Heart left ventricle (tissue), 13 donors: Measurements from ENCODE around the gene PLPPR2.
A peak's percentile ranks its signal among the peaks of the same experiment; 100 is the strongest.

ENCODE experiments used
- POLR2A ChIP-seq, 2 donors: fragments of 450-650 bp; IDR thresholded peaks; one replicate each; pipeline ENCODE4 v1.6.1; 2017; ENCODE audit warnings: antibody characterized with exemption in 2 of 2, mild to moderate bottlenecking in 2 of 2, moderate library complexity in 2 of 2
- TF ChIP-seq, protein P1 (sequence below), 12 donors: fragments of 200-600 bp; sonication (generic) in 4 of 12; IDR thresholded peaks; one replicate each; pipeline versions ENCODE4 v1.5.0 to v1.8.0; 2018 to 2022; ENCODE audit warnings: antibody characterized with exemption in 12 of 12, mild to moderate bottlenecking in 5 of 12
- donor health status: ischemic (EF 13 %, LVEDD 7.1; RV severe dilation, severe dysfunction).
- donor health status: DM: no; HTN: yes; CAD: no.
- donor health status: DM: no; HTN: no; CAD: no.
- donor health status: ischemic (EF 25% LVEDD 6.9; RV normal size, moderate dysfunction).
- donor health status: ischemic (EF 25% LVEDD 5.7; RV mildly dilated, moderate dysfunction).
- donor health status: ischemic (EF 35%, LVEDD 5.7; RV mildly dilated, moderate dysfunction).
- donor health status: nonischemic (EF 11% LVEDD 7.7; RV severe dilation, severe dysfunction).
- donor health status: DM: yes; HTN: yes; CAD: no.
- donor health status: PGD.
- donor health status: ischemic (EF 29% LVEDD 5.4; RV normal size, mild dysfunction).
- donor health status: nonischemic (EF 23%, LVEDD 6.1; RV moderate dilation, normal function).

- TF ChIP-seq POLR2A (IDR thresholded peaks at IDR 0.05) = peak in 1 of 2 donors; percentile 77
- TF ChIP-seq, protein P1, sequence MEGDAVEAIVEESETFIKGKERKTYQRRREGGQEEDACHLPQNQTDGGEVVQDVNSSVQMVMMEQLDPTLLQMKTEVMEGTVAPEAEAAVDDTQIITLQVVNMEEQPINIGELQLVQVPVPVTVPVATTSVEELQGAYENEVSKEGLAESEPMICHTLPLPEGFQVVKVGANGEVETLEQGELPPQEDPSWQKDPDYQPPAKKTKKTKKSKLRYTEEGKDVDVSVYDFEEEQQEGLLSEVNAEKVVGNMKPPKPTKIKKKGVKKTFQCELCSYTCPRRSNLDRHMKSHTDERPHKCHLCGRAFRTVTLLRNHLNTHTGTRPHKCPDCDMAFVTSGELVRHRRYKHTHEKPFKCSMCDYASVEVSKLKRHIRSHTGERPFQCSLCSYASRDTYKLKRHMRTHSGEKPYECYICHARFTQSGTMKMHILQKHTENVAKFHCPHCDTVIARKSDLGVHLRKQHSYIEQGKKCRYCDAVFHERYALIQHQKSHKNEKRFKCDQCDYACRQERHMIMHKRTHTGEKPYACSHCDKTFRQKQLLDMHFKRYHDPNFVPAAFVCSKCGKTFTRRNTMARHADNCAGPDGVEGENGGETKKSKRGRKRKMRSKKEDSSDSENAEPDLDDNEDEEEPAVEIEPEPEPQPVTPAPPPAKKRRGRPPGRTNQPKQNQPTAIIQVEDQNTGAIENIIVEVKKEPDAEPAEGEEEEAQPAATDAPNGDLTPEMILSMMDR (IDR thresholded peaks at IDR 0.05) = no peak
Observed at GRCh38 chr19:11355160-11356073, at the start of gene PLPPR2.
